HG03045 (cell line): ENCODE measurements around the gene MMP1.

ENCODE experiments used
- ATAC-seq: cut with Tn5 transposase; IDR thresholded peaks from one replicate; pipeline ENCODE4 v1.9.1; 2021; ENCODE audit warnings: mild to moderate bottlenecking, moderate library complexity; ENCODE audit not compliant: unreplicated experiment

The MMP1 gene

GRCh38 chr11:102807921-102808320 is 10.0 kb upstream of the MMP1 start:
- peak; percentile 49 for ATAC-seq

- no peak for ATAC-seq
Observed at GRCh38 chr11:102806296-102806695, 8.3 kb upstream of the MMP1 start.

- ATAC-seq: no peak
Observed at GRCh38 chr11:102802341-102802740, 4.4 kb upstream of the MMP1 start.

GRCh38 chr11:102800767-102801166 is 2.8 kb upstream of the MMP1 start:
- no peak for ATAC-seq

GRCh38 chr11:102799681-102800340 is 1.9 kb upstream of the MMP1 start:
- ATAC-seq: no peak

- peak; percentile 83 for ATAC-seq
Observed at GRCh38 chr11:102794382-102794781, 3.6 kb downstream of the MMP1 start.

GRCh38 chr11:102793677-102794290 is 4.2 kb downstream of the MMP1 start:
- no peak for ATAC-seq

GRCh38 chr11:102792604-102793003 is 5.4 kb downstream of the MMP1 start:
- no peak for ATAC-seq

GRCh38 chr11:102791271-102792036 is 6.5 kb downstream of the MMP1 start:
- ATAC-seq: no peak

- ATAC-seq: no peak
Observed at GRCh38 chr11:102788334-102788995, 9.5 kb downstream of the MMP1 start.

GRCh38 chr11:102784380-102784779 is 13.6 kb downstream of the MMP1 start:
- no peak for ATAC-seq

GRCh38 chr11:102783720-102784119 is 14.2 kb downstream of the MMP1 start:
- ATAC-seq: no peak

- no peak for ATAC-seq
Observed at GRCh38 chr11:102783016-102783415, 14.9 kb downstream of the MMP1 start.

- no peak for ATAC-seq
Observed at GRCh38 chr11:102781676-102782075, 16.3 kb downstream of the MMP1 start.

GRCh38 chr11:102780491-102780918 is 17.5 kb downstream of the MMP1 start, which contains the start of gene MMP10:
Gene MMP10 (minus strand): TSS chr11:102780628. CDS start chr11:102780591, 37 bp downstream.
- ATAC-seq: no peak

GRCh38 chr11:102776454-102776853 is 21.5 kb downstream of the MMP1 start:
- no peak for ATAC-seq

- no peak for ATAC-seq
Observed at GRCh38 chr11:102773386-102773785, 24.6 kb downstream of the MMP1 start.

- ATAC-seq: no peak
Observed at GRCh38 chr11:102771351-102771750, 26.6 kb downstream of the MMP1 start.

GRCh38 chr11:102770191-102770590 is 27.8 kb downstream of the MMP1 start:
- no peak for ATAC-seq

GRCh38 chr11:102767800-102768199 is 30.2 kb downstream of the MMP1 start:
- no peak for ATAC-seq

GRCh38 chr11:102763440-102763839 is 34.5 kb downstream of the MMP1 start:
- ATAC-seq: no peak
